Mesothelial cell of epicardium (in vitro differentiated cells): ENCODE measurements around the gene TMPRSS4. TPM values are rescaled to one million over a fixed set of nuclear protein-coding genes. Genes with fewer than 3 reads are reported as not detected.
A peak's percentile ranks its signal among the peaks of the same experiment; 100 is the strongest.

ENCODE experiments used
- DNase-seq, 2 experiments: peaks; one replicate each; pipeline ENCODE4 v3.0.0; 2021; ENCODE audit warnings: low spot score in 2 of 2; ENCODE audit not compliant: unreplicated experiment in 2 of 2
- H3K27ac Mint-ChIP-seq: 2 replicates; pipeline ENCODE4 v1.8.0; 2021; ENCODE audit warnings: mixed read lengths
- H3K27me3 Mint-ChIP-seq: 2 replicates; pipeline ENCODE4 v1.8.0; 2021; ENCODE audit warnings: low read depth, mixed read lengths
- H3K36me3 Mint-ChIP-seq: 2 replicates; pipeline ENCODE4 v1.8.0; 2021; ENCODE audit warnings: mixed read lengths
- H3K4me1 Mint-ChIP-seq: 2 replicates; pipeline ENCODE4 v1.8.0; 2021; ENCODE audit warnings: mixed read lengths
- H3K4me3 Mint-ChIP-seq: 2 replicates; pipeline ENCODE4 v1.8.0; 2021; ENCODE audit warnings: mild to moderate bottlenecking, moderate library complexity, mixed read lengths
- H3K9me3 Mint-ChIP-seq: 2 replicates; pipeline ENCODE4 v1.8.0; 2021; ENCODE audit warnings: mixed read lengths
- CTCF ChIP-seq: fragments of 200-600 bp; sonication (generic); IDR thresholded peaks from one replicate; pipeline ENCODE4 v1.5.0; 2021; ENCODE audit warnings: antibody characterized with exemption; ENCODE audit not compliant: unreplicated experiment
- total RNA-seq: library from RNA; stranded (reverse); gene quantifications from 3 replicates; pipeline ENCODE4 v1.2.1, GENCODE V29; 2021

Gene TMPRSS4
- total RNA-seq, 1 donor from 2014 or later = 0.94 TPM

GRCh38 chr11:118124929-118125535 lies 48.2 kb downstream of the TMPRSS4 start:
- no peak overlapping the region for H3K27ac Mint-ChIP-seq
- peaks cover 23% of the 10 kb centered on the region for H3K4me1 Mint-ChIP-seq
- H3K9me3 Mint-ChIP-seq = peaks cover 10% of the 10 kb centered on the region
- no peaks in the 10 kb centered on the region for H3K36me3 Mint-ChIP-seq
- H3K27me3 Mint-ChIP-seq = peaks cover 14% of the 10 kb centered on the region
- H3K4me3 Mint-ChIP-seq = no peak overlapping the region
- DNase-seq = no peak
- no peak for TF ChIP-seq CTCF

- Mint-ChIP-seq H3K4me3 (no peak overlapping the region), H3K27me3 (peaks cover 10% of the 10 kb centered on the region), H3K9me3 (no peaks in the 10 kb centered on the region), H3K27ac (no peak overlapping the region), H3K36me3 (no peaks in the 10 kb centered on the region), H3K4me1 (peaks cover 23% of the 10 kb centered on the region)
- TF ChIP-seq CTCF = no peak
- DNase-seq = no peak
Observed at GRCh38 chr11:118126082-118126838, 49.4 kb downstream of the TMPRSS4 start.

- Mint-ChIP-seq H3K4me1 (peaks cover 23% of the 10 kb centered on the region), H3K27me3 (peaks cover 3% of the 10 kb centered on the region), H3K4me3 (peak overlapping the region; percentile 2), H3K27ac (peak overlapping the region; percentile 48), H3K9me3 (no peaks in the 10 kb centered on the region), H3K36me3 (no peaks in the 10 kb centered on the region)
- TF ChIP-seq CTCF = no peak
- DNase-seq = no peak
Observed at GRCh38 chr11:118128310-118128709, 51.4 kb downstream of the TMPRSS4 start.

- peak overlapping the region; percentile 2 for H3K4me3 Mint-ChIP-seq
- no peak for TF ChIP-seq CTCF
- peaks cover 23% of the 10 kb centered on the region for H3K4me1 Mint-ChIP-seq
- H3K27me3 Mint-ChIP-seq = peaks cover 7% of the 10 kb centered on the region
- H3K36me3 Mint-ChIP-seq = no peaks in the 10 kb centered on the region
- no peaks in the 10 kb centered on the region for H3K9me3 Mint-ChIP-seq
- peak in 1 of 2 experiments; percentile 62 for DNase-seq
- peak overlapping the region; percentile 70 for H3K27ac Mint-ChIP-seq
Observed at GRCh38 chr11:118128721-118129470, 52.0 kb downstream of the TMPRSS4 start.

- H3K27me3 Mint-ChIP-seq = peaks cover 14% of the 10 kb centered on the region
- TF ChIP-seq CTCF = no peak
- peaks cover 23% of the 10 kb centered on the region for H3K4me1 Mint-ChIP-seq
- H3K36me3 Mint-ChIP-seq = no peaks in the 10 kb centered on the region
- H3K27ac Mint-ChIP-seq = peak overlapping the region; percentile 70
- no peak overlapping the region for H3K4me3 Mint-ChIP-seq
- no peaks in the 10 kb centered on the region for H3K9me3 Mint-ChIP-seq
- no peak for DNase-seq
Observed at GRCh38 chr11:118129471-118130172, 52.7 kb downstream of the TMPRSS4 start.
